Stomach smooth muscle (tissue), 2 donors: ENCODE results near the gene DNM2.
"Not testable (repeated sequence)": the region's sequence is repeated elsewhere in the genome, so short reads cannot be mapped to it uniquely, and the experiment has no call there.

Source experiments
- H3K27ac ChIP-seq: one replicate; pipeline ENCODE4 v1.7.0; 2013; ENCODE audit warnings: mild to moderate bottlenecking, low read length, inconsistent platforms
- H3K27me3 ChIP-seq, 2 donors: one replicate each; pipeline ENCODE4 v1.7.0; 2013; ENCODE audit warnings: low read length in 2 of 2; ENCODE audit not compliant: insufficient read depth in 2 of 2, control insufficient read depth in 1 of 2
- H3K36me3 ChIP-seq, 2 donors: one replicate each; pipeline ENCODE4 v1.7.0; 2013; ENCODE audit warnings: low read length in 2 of 2; ENCODE audit not compliant: control insufficient read depth in 2 of 2, insufficient read depth in 2 of 2
- H3K4me1 ChIP-seq: one replicate; pipeline ENCODE4 v1.7.0; 2013; ENCODE audit warnings: low read length; ENCODE audit not compliant: control insufficient read depth, insufficient read depth
- H3K4me3 ChIP-seq, 2 donors: one replicate each; pipeline ENCODE4 v1.7.0; 2013; ENCODE audit warnings: low read length in 2 of 2
- H3K9ac ChIP-seq, 2 donors: one replicate each; pipeline ENCODE4 v1.7.0; 2013; ENCODE audit warnings: low read length in 2 of 2, mild to moderate bottlenecking in 1 of 2
- H3K9me3 ChIP-seq, 2 donors: one replicate each; pipeline ENCODE4 v1.7.0; 2013; ENCODE audit warnings: low read length in 2 of 2; ENCODE audit not compliant: control insufficient read depth in 2 of 2
- donor health status: healthy.
- donor health status: Pancreatic carcinoma.

The DNM2 gene

GRCh38 chr19:10752237-10752912 lies 34.5 kb downstream of the DNM2 start:
- peaks cover 20% of the 10 kb centered on the region for H3K4me1 ChIP-seq
- peaks cover 0 to 2% of the 10 kb centered on the region in 2 donors for H3K36me3 ChIP-seq
- no peak overlapping the region for H3K9ac ChIP-seq
- no peak overlapping the region for H3K4me3 ChIP-seq
- no peaks in the 10 kb centered on the region for H3K27me3 ChIP-seq
- H3K9me3 ChIP-seq: no peaks in the 10 kb centered on the region
- no peak overlapping the region for H3K27ac ChIP-seq

GRCh38 chr19:10752913-10753704 lies 35.2 kb downstream of the DNM2 start:
- H3K9ac ChIP-seq: no peak overlapping the region
- no peaks in the 10 kb centered on the region for H3K27me3 ChIP-seq
- H3K36me3 ChIP-seq: peaks cover 0 to 2% of the 10 kb centered on the region in 2 donors
- H3K27ac ChIP-seq: no peak overlapping the region
- H3K4me1 ChIP-seq: peaks cover 16% of the 10 kb centered on the region
- no peak overlapping the region for H3K4me3 ChIP-seq
- H3K9me3 ChIP-seq: no peaks in the 10 kb centered on the region

- Histone ChIP-seq H3K9me3 (no peaks in the 10 kb centered on the region), H3K27me3 (no peaks in the 10 kb centered on the region), H3K4me3 (no peak overlapping the region), H3K4me1 (peaks cover 5% of the 10 kb centered on the region), H3K9ac (no peak overlapping the region), H3K27ac (no peak overlapping the region), H3K36me3 (peaks cover 0 to 5% of the 10 kb centered on the region in 2 donors)
These were observed 38.5 kb downstream of the DNM2 start for GRCh38 chr19:10756371-10756770.

- Histone ChIP-seq H3K27ac (no peak overlapping the region), H3K4me3 (no peak overlapping the region), H3K9ac (no peak overlapping the region), H3K36me3 (peaks cover 0 to 7% of the 10 kb centered on the region in 2 donors), H3K27me3 (no peaks in the 10 kb centered on the region), H3K9me3 (no peaks in the 10 kb centered on the region), H3K4me1 (peaks cover 5% of the 10 kb centered on the region)
These were observed 38.9 kb downstream of the DNM2 start for GRCh38 chr19:10756791-10757190.

- not testable (repeated sequence) for H3K27ac ChIP-seq, H3K27me3 ChIP-seq, H3K4me1 ChIP-seq, H3K4me3 ChIP-seq, H3K9me3 ChIP-seq, H3K9ac ChIP-seq, H3K36me3 ChIP-seq
These were observed 40.2 kb downstream of the DNM2 start for GRCh38 chr19:10758050-10758449.

- Histone ChIP-seq H3K27ac (no peak overlapping the region), H3K4me3 (no peak overlapping the region), H3K27me3 (no peaks in the 10 kb centered on the region), H3K36me3 (peaks cover 4 to 9% of the 10 kb centered on the region in 2 donors), H3K9me3 (no peaks in the 10 kb centered on the region), H3K4me1 (no peaks in the 10 kb centered on the region), H3K9ac (no peak overlapping the region)
These were observed 41.1 kb downstream of the DNM2 start for GRCh38 chr19:10758978-10759377.

GRCh38 chr19:10760273-10760944 lies 42.5 kb downstream of the DNM2 start:
- Histone ChIP-seq H3K9me3 (no peaks in the 10 kb centered on the region), H3K27ac (no peak overlapping the region), H3K4me3 (no peak overlapping the region), H3K27me3 (no peaks in the 10 kb centered on the region), H3K4me1 (peaks cover 2% of the 10 kb centered on the region), H3K36me3 (peaks cover 4 to 8% of the 10 kb centered on the region in 2 donors), H3K9ac (no peak overlapping the region)

GRCh38 chr19:10761443-10762250 lies 43.8 kb downstream of the DNM2 start:
- H3K36me3 ChIP-seq: peaks cover 4 to 8% of the 10 kb centered on the region in 2 donors
- no peaks in the 10 kb centered on the region for H3K9me3 ChIP-seq
- no peak overlapping the region for H3K27ac ChIP-seq
- H3K4me1 ChIP-seq: peaks cover 11% of the 10 kb centered on the region
- no peak overlapping the region for H3K4me3 ChIP-seq
- H3K9ac ChIP-seq: no peak overlapping the region
- H3K27me3 ChIP-seq: no peaks in the 10 kb centered on the region

GRCh38 chr19:10762656-10763055 lies 44.8 kb downstream of the DNM2 start:
- Histone ChIP-seq H3K4me1 (peaks cover 18% of the 10 kb centered on the region), H3K9ac (no peak overlapping the region), H3K36me3 (peaks cover 4 to 8% of the 10 kb centered on the region in 2 donors), H3K27ac (no peak overlapping the region), H3K9me3 (no peaks in the 10 kb centered on the region), H3K27me3 (no peaks in the 10 kb centered on the region), H3K4me3 (no peak overlapping the region)

- no peak overlapping the region for H3K4me3 ChIP-seq
- H3K9me3 ChIP-seq: no peaks in the 10 kb centered on the region
- H3K4me1 ChIP-seq: peaks cover 18% of the 10 kb centered on the region
- H3K9ac ChIP-seq: no peak overlapping the region
- H3K27ac ChIP-seq: no peak overlapping the region
- no peaks in the 10 kb centered on the region for H3K27me3 ChIP-seq
- H3K36me3 ChIP-seq: peaks cover 4 to 8% of the 10 kb centered on the region in 2 donors
These were observed 45.5 kb downstream of the DNM2 start for GRCh38 chr19:10763411-10763810.
